IMR-90 (cell line): ENCODE results near the gene TEAD2. TPM values are rescaled to one million over a fixed set of nuclear protein-coding genes. Genes with fewer than 3 reads are reported as not detected.

ENCODE experiments used
- ATAC-seq: fragments of 200-7000 bp; cut with Tn5 transposase; 2 replicates; pipeline ENCODE4 v1.9.1; 2020; ENCODE audit warnings: low read depth, mild to moderate bottlenecking, moderate library complexity
- BruUV-seq: library from RNA; stranded (reverse); fragments of 400-500 nt; replicated peaks from 2 replicates; lab custom pipeline; 2021; lab: Mats Ljungman, UMichigan
- CTCF ChIA-PET: fragments of 300-600 bp; formaldehyde crosslinking; extraction: SDS; loops from one replicate; lab custom pipeline; 2021; ENCODE audit warnings: antibody characterized with exemption; lab: Yijun Ruan, JAX
- POLR2A ChIA-PET: fragments of 300-600 bp; sonication (Branson Sonifier 250); formaldehyde crosslinking; loops from one replicate; lab custom pipeline; 2022; ENCODE audit warnings: antibody characterized with exemption; ENCODE audit not compliant: unreplicated experiment; lab: Charles Lee
- DNase-seq: peaks from one replicate; pipeline ENCODE4 v3.0.0; 2013
- H2AFZ ChIP-seq: replicated peaks from 2 replicates; pipeline ENCODE3; 2013; ENCODE audit warnings: low read length, mild to moderate bottlenecking; ENCODE audit not compliant: poor library complexity
- H2AK5ac ChIP-seq: 2 replicates; pipeline ENCODE4 v1.6.1; 2013; ENCODE audit warnings: low read depth, low read length, inconsistent platforms
- H2AK9ac ChIP-seq: replicated peaks from 2 replicates; pipeline ENCODE3; 2013; ENCODE audit warnings: mild to moderate bottlenecking, low read depth, low read length, moderate library complexity; ENCODE audit not compliant: poor library complexity
- H2BK120ac ChIP-seq: 2 replicates; pipeline ENCODE4 v1.6.1; 2013; ENCODE audit warnings: low read depth, low read length, inconsistent platforms
- H2BK15ac ChIP-seq: 3 replicates; pipeline ENCODE4 v1.6.1; 2013; ENCODE audit warnings: low read depth, low read length, inconsistent platforms
- H2BK20ac ChIP-seq: 2 replicates; pipeline ENCODE4 v1.6.1; 2013; ENCODE audit warnings: low read depth, mild to moderate bottlenecking, inconsistent platforms, low read length, moderate library complexity
- H2BK5ac ChIP-seq: 2 replicates; pipeline ENCODE4 v1.6.1; 2013; ENCODE audit warnings: mild to moderate bottlenecking, low read depth, low read length, inconsistent platforms; ENCODE audit not compliant: poor library complexity, severe bottlenecking
- H3K14ac ChIP-seq: replicated peaks from 2 replicates; pipeline ENCODE4 v1.6.1; 2013; ENCODE audit warnings: low read depth, low read length, inconsistent platforms
- H3K18ac ChIP-seq: 2 replicates; pipeline ENCODE4 v1.6.1; 2013; ENCODE audit warnings: low read depth, low read length, control low read depth
- H3K23ac ChIP-seq: 2 replicates; pipeline ENCODE4 v1.6.1; 2013; ENCODE audit warnings: low read depth, low read length, inconsistent platforms
- H3K27ac ChIP-seq: 2 replicates; pipeline ENCODE4 v1.5.1; 2013; ENCODE audit warnings: mild to moderate bottlenecking, control low read depth, low read length; ENCODE audit not compliant: insufficient read depth
- H3K27me3 ChIP-seq: 2 replicates; pipeline ENCODE4 v1.6.1; 2013; ENCODE audit warnings: low read length; ENCODE audit not compliant: control insufficient read depth, insufficient read depth
- H3K36me3 ChIP-seq: 2 replicates; pipeline ENCODE4 v1.6.1; 2013; ENCODE audit warnings: low read length, mixed read lengths; ENCODE audit not compliant: control insufficient read depth, insufficient read depth
- H3K4ac ChIP-seq: 2 replicates; pipeline ENCODE4 v1.6.1; 2013; ENCODE audit warnings: low read depth, low read length, inconsistent platforms
- H3K4me1 ChIP-seq: 2 replicates; pipeline ENCODE4 v1.6.1; 2013; ENCODE audit warnings: low read length, mixed read lengths; ENCODE audit not compliant: control insufficient read depth, insufficient read depth
- H3K4me2 ChIP-seq: 2 replicates; pipeline ENCODE4 v1.6.1; 2013; ENCODE audit warnings: low read depth, mild to moderate bottlenecking, control low read depth, low read length, moderate library complexity
- H3K4me3 ChIP-seq: 2 replicates; pipeline ENCODE4 v1.5.1; 2013; ENCODE audit warnings: low read depth, mild to moderate bottlenecking, control low read depth, low read length, moderate library complexity; ENCODE audit not compliant: insufficient read depth
- H3K56ac ChIP-seq: 2 replicates; pipeline ENCODE4 v1.6.1; 2013; ENCODE audit warnings: low read length, inconsistent platforms; ENCODE audit not compliant: insufficient read depth; ENCODE audit errors: extremely low read depth
- H3K79me1 ChIP-seq, 2 experiments: 2 replicates each; pipeline ENCODE4 v1.6.1; 2013; ENCODE audit warnings: low read length in 2 of 2, inconsistent platforms in 1 of 2, low read depth in 1 of 2
- H3K9ac ChIP-seq: 2 replicates; pipeline ENCODE4 v1.6.1; 2013; ENCODE audit warnings: low read depth, low read length, control low read depth
- H3K9me1 ChIP-seq: 2 replicates; pipeline ENCODE4 v1.6.1; 2013; ENCODE audit warnings: low read length, inconsistent platforms; ENCODE audit not compliant: insufficient read depth
- H3K9me3 ChIP-seq: 2 replicates; pipeline ENCODE4 v1.6.1; 2013; ENCODE audit warnings: low read length; ENCODE audit not compliant: control insufficient read depth, insufficient read depth
- H4K20me1 ChIP-seq: 2 replicates; pipeline ENCODE4 v1.6.1; 2013; ENCODE audit warnings: low read length, inconsistent platforms; ENCODE audit not compliant: insufficient read depth
- H4K5ac ChIP-seq: 2 replicates; pipeline ENCODE4 v1.6.1; 2013; ENCODE audit warnings: mild to moderate bottlenecking, low read depth, low read length, control low read depth
- H4K8ac ChIP-seq, 2 experiments: 2 replicates each; pipeline ENCODE4 v1.6.1; 2013; ENCODE audit warnings: low read depth in 2 of 2, low read length in 2 of 2, control low read depth in 1 of 2, inconsistent platforms in 1 of 2
- H4K91ac ChIP-seq: 2 replicates; pipeline ENCODE4 v1.6.1; 2013; ENCODE audit warnings: low read depth, low read length, inconsistent platforms; ENCODE audit not compliant: insufficient read depth
- BHLHE40 ChIP-seq: fragments of 150-350 bp; IDR thresholded peaks from 2 replicates; pipeline ENCODE4 v1.6.1; 2016; ENCODE audit warnings: mild to moderate bottlenecking, low read depth, low read length
- CEBPB ChIP-seq: IDR thresholded peaks from 2 replicates; pipeline ENCODE4 v1.6.1; 2012; ENCODE audit warnings: low read depth, low read length, improper control_type of control experiment
- ELK1 ChIP-seq: fragments of 150-350 bp; IDR thresholded peaks from 2 replicates; pipeline ENCODE4 v1.6.1; 2016; ENCODE audit warnings: low read depth, mild to moderate bottlenecking, low read length, moderate library complexity, borderline replicate concordance
- MAFK ChIP-seq: IDR thresholded peaks from 2 replicates; pipeline ENCODE4 v1.6.1; 2012; ENCODE audit warnings: low read depth, low read length, improper control_type of control experiment
- NFE2L2 ChIP-seq: fragments of 150-350 bp; IDR thresholded peaks from 2 replicates; pipeline ENCODE4 v1.6.1; 2016; ENCODE audit warnings: low read depth, mild to moderate bottlenecking, low read length
- RAD21 ChIP-seq: IDR thresholded peaks from 2 replicates; pipeline ENCODE4 v1.6.1; 2012; ENCODE audit warnings: low read length, improper control_type of control experiment
- SMC3 ChIP-seq: fragments of 150-350 bp; IDR thresholded peaks from 2 replicates; pipeline ENCODE4 v1.6.1; 2016; ENCODE audit warnings: low read depth, mild to moderate bottlenecking, antibody characterized with exemption, low read length, moderate library complexity
- WGBS, 2 experiments: methylation state at CpG; one replicate each; pipeline versions ENCODE4 v1.1.5 to v1.1.7; 2013; ENCODE audit warnings: missing lambda C conversion rate in 2 of 2; ENCODE audit not compliant: insufficient read length in 1 of 2; ENCODE audit errors: extremely low coverage in 2 of 2; 5-methylcytosine and 5-hydroxymethylcytosine counted together
- dilution Hi-C: fragments of 300-500 bp; cut with HindIII; formaldehyde crosslinking; loops from one replicate; pipeline ENCODE4 v1.14.3; 2018; ENCODE audit warnings: low sequenced_read_pairs; ENCODE audit not compliant: unreplicated experiment
- in situ Hi-C: fragments of 300-500 bp; cut with MboI; formaldehyde crosslinking; loops from 3 replicates; pipeline ENCODE4 v1.14.3; 2019; ENCODE audit warnings: low sequenced_read_pairs, inconsistent platforms, mixed read lengths
- intact Hi-C: fragments of 100-400 bp; cut with micrococcal nuclease; formaldehyde crosslinking; loops from 2 replicates; pipeline ENCODE4 v1.10.0; 2022
- polyA plus RNA-seq, 3 experiments: library from polyadenylated mRNA; depleted of rRNA; stranded (reverse); fragments of >200 nt; gene quantifications; 2 replicates each; pipeline ENCODE4 v1.2.3, GENCODE V29; 2012; ENCODE audit warnings: low replicate concordance in 1 of 3
- total RNA-seq: library from RNA; depleted of rRNA; stranded (reverse); fragments of >200 nt; gene quantifications from 2 replicates; pipeline ENCODE4 v1.2.3, GENCODE V29; 2012

The TEAD2 gene
- total and polyA plus RNA-seq, 2 of the 4 experiments (the other 2 are of a cell fraction) = 30.8 to 33.6 TPM

- no peak for TF ChIP-seq RAD21
These were observed 34.7 kb upstream of the TEAD2 start (continued) for GRCh38 chr19:49396738-49397505.

- Histone ChIP-seq H3K9me1 (no peaks in the 10 kb centered on the region), H3K79me1 (no peaks in the 10 kb centered on the region), H2AK9ac (peak overlapping the region; percentile 13), H3K9me3 (no peaks in the 10 kb centered on the region), H3K4me3 (no peak overlapping the region), H4K91ac (no peak overlapping the region), H2BK15ac (no peak overlapping the region), H4K8ac (no peak overlapping the region), H3K4me1 (no peaks in the 10 kb centered on the region), H3K4me2 (no peak overlapping the region), H2AFZ (no peak overlapping the region), H3K9ac (no peak overlapping the region), H2BK20ac (no peak overlapping the region), H2BK120ac (no peak overlapping the region), H4K5ac (no peak overlapping the region), H3K36me3 (no peaks in the 10 kb centered on the region), H4K20me1 (no peaks in the 10 kb centered on the region), H3K23ac (no peak overlapping the region), H3K14ac (no peak overlapping the region), H3K27ac (no peak overlapping the region), H3K18ac (no peak overlapping the region), H3K4ac (no peak overlapping the region), H2AK5ac (no peak overlapping the region), H3K56ac (no peak overlapping the region; the same call in 1 of the 2 replicates), H3K27me3 (peaks cover 60% of the 10 kb centered on the region), H2BK5ac (no peak overlapping the region)
- dilution Hi-C loops (no loop called here), intact Hi-C loops (no loop called here), in situ Hi-C loops (loop anchor here (10.0 kb wide), 1 partner anchor 49 kb away; the partner anchor contains the start of gene SLC17A7)
- no TSS peak for BruUV-seq
- ATAC-seq (no peak), DNase-seq (no peak)
- TF ChIP-seq SMC3 (no peak), MAFK (no peak), NFE2L2 (no peak), BHLHE40 (no peak), ELK1 (no peak), CEBPB (0 out of 2 replicates have a peak, but pooled peaks have one; percentile 30)
- ChIA-PET POLR2A (no interaction called here), CTCF (no interaction called here)
- 66% methylated on average over 9 of the region's 15 CpGs; no CpG with 5 or more reads in 1 of the 2 experiments for WGBS, 2 experiments
These were observed 33.6 kb upstream of the TEAD2 start for GRCh38 chr19:49395581-49396407.
